Tibial artery (tissue), 4 donors: ENCODE results near the gene PCOLCE2.

Experiments
- DNase-seq, 2 donors: peaks; one replicate each; pipeline ENCODE4 v3.0.0-alpha.2; 2019
- H3K27ac ChIP-seq, 2 donors: fragments of 200-600 bp; sonication (generic) in 1 of 2; 1 replicate in 1 of 2; 2 replicates in 1 of 2; pipeline ENCODE4 v1.5.1; 2018 to 2019; ENCODE audit warnings: mild to moderate bottlenecking in 1 of 2
- H3K27me3 ChIP-seq, 2 donors: fragments of 200-600 bp; sonication (generic) in 1 of 2; one replicate each; pipeline versions ENCODE4 v1.5.1 to v1.6.0; 2016 to 2019
- H3K36me3 ChIP-seq, 3 donors: fragments of 200-600 bp; sonication (generic) in 2 of 3; one replicate each; pipeline ENCODE4 v1.5.1; 2016 to 2019; ENCODE audit warnings: mild to moderate bottlenecking in 2 of 3
- H3K4me1 ChIP-seq, 4 donors: fragments of 200-600 bp; sonication (generic) in 2 of 4; 1 replicate in 3 of 4; 2 replicates in 1 of 4; pipeline ENCODE4 v1.5.1; 2016 to 2019
- H3K4me3 ChIP-seq, 2 donors: fragments of 200-600 bp; sonication (generic) in 1 of 2; 1 replicate in 1 of 2; 2 replicates in 1 of 2; pipeline ENCODE4 v1.5.1; 2018 to 2019; ENCODE audit warnings: mild to moderate bottlenecking in 2 of 2
- H3K9me3 ChIP-seq, 3 donors: fragments of 200-600 bp; sonication (generic) in 1 of 3; one replicate each; pipeline ENCODE4 v1.5.1; 2016 to 2019
- CTCF ChIP-seq, 2 experiments: fragments of 200-600 bp in 1 of 2; fragments of 450-650 bp in 1 of 2; IDR thresholded peaks; one replicate each; pipeline ENCODE4 v1.5.1; 2017 to 2019; ENCODE audit warnings: antibody characterized with exemption in 2 of 2, mild to moderate bottlenecking in 1 of 2, moderate library complexity in 1 of 2
- intact Hi-C: fragments of 100-400 bp; cut with DNase I; formaldehyde crosslinking; loops from one replicate; pipeline ENCODE4 v1.15.0; 2023; ENCODE audit warnings: low total_unique reads

Gene PCOLCE2

DNA sequence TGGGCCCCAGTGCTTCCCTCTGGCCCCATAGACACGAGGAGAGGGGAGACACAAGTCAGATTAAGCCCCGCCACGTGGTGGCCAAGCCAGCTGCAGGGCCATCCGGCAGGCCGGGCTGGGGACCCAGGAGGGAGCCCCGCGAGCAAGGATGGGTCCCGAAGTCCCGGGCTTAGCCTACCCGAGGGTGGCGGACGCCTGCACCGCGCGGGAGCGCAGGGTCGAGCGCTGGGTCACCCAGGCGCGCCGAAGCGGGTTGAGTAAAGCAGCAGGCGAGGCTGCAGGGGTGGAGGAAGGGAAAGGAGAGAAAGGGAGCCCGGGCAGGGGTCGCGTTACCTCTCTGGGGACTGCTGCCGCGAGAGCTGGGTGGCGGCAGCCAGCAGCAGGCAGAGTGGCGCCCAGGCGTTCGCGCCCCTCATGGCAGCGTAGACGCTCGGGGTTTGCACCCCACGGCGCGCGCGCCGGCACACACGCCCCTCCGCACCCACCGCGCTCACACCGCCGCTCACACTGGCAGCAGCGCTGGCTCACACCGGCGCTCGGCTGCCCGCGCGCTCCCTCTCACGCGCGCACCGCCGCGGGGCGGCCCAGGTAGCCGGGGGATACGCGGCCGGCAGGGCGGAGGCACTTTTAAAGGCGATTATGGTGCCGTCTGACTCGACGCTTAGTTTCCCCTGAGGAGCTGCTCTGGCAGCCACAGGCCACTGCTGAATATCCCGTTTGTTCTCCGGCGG is at the start of gene PCOLCE2:
TSS of gene PCOLCE2 (minus strand) at position 603 of the 731 bp plus-strand sequence. CDS start at position 416, 187 bp downstream.
- Histone ChIP-seq H3K4me1 (peaks cover 0 to 15% (median 7%) of the 10 kb centered on the region in 4 donors), H3K27ac (peak within 1 kb of the TSS; percentile 57 to 58)
- no peak for TF ChIP-seq CTCF (IDR thresholded peaks at IDR 0.05)

GRCh38 chr3:142935963-142936362 is 47.1 kb upstream of the PCOLCE2 start:
- H3K36me3 ChIP-seq: no peaks in the 10 kb centered on the region
- no peaks in the 10 kb centered on the region for H3K9me3 ChIP-seq
- intact Hi-C loops: no loop called here
- no peaks in the 10 kb centered on the region for H3K27me3 ChIP-seq
- no peak overlapping the region for H3K4me3 ChIP-seq
- DNase-seq: no peak
- no peak overlapping the region for H3K27ac ChIP-seq
- TF ChIP-seq CTCF (IDR thresholded peaks at IDR 0.05): no peak
- H3K4me1 ChIP-seq: no peaks in the 10 kb centered on the region

More for the DNA sequence above, at the start of gene PCOLCE2:
- Histone ChIP-seq H3K9me3 (no peaks in the 10 kb centered on the region), H3K27me3 (no peaks in the 10 kb centered on the region), H3K4me3 (peak within 1 kb of the TSS; percentile 59 to 75), H3K36me3 (no peaks in the 10 kb centered on the region)
- intact Hi-C loops: no loop called here
- peak; percentile 49 to 70 for DNase-seq

DNA sequence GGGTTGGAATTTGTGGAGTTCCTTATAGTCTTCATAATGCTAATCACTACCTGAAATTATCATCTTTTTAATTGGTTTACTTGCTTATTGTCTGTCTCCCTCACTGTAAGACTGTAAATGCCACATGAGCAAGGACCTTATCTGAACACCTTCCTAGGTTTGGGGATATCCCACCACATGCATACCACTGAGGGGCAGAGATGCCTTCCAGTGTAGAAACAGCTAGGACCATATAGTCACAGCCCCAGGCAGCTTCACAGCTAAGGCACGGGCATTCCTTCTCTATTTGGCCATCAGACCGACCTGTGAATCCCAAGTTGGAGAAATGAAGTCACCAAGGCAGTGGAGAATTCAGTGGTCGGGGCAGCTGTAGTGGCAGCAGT is 46.0 kb upstream of the PCOLCE2 start:
- no peak for DNase-seq
- TF ChIP-seq CTCF (IDR thresholded peaks at IDR 0.05): no peak
- no peaks in the 10 kb centered on the region for H3K9me3 ChIP-seq
- H3K4me3 ChIP-seq: no peak overlapping the region
- intact Hi-C loops: no loop called here
- H3K4me1 ChIP-seq: no peaks in the 10 kb centered on the region
- no peak overlapping the region for H3K27ac ChIP-seq
- no peaks in the 10 kb centered on the region for H3K27me3 ChIP-seq
- H3K36me3 ChIP-seq: no peaks in the 10 kb centered on the region

GRCh38 chr3:142934128-142934886 is 45.4 kb upstream of the PCOLCE2 start:
- no peaks in the 10 kb centered on the region for H3K4me1 ChIP-seq
- intact Hi-C loops: no loop called here

DNA sequence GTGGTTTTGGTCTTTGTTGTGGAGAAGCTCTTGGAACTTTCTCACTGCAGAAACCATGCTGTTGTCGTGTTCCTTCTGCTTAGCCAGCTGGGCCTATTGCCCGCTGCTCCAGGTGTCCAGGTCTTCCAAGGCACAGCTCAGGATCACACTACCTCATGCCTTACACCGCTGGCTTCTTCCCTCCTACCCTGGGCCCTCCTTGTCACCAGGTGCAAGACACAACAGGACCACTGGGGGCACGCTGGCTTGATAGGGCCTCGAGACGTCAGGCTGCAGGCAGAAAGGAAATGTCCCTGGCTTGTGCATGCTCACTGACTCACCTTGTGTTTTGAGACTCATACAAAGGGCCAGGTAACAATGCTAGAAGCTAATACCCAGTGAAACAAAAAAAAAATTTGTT is 42.3 kb upstream of the PCOLCE2 start:
- Histone ChIP-seq H3K4me3 (no peak overlapping the region), H3K4me1 (no peaks in the 10 kb centered on the region), H3K9me3 (no peaks in the 10 kb centered on the region), H3K27ac (no peak overlapping the region), H3K36me3 (no peaks in the 10 kb centered on the region), H3K27me3 (no peaks in the 10 kb centered on the region)
- DNase-seq: no peak
- intact Hi-C loops: no loop called here
- no peak for TF ChIP-seq CTCF (IDR thresholded peaks at IDR 0.05)

More at GRCh38 chr3:142934128-142934886, 45.4 kb upstream of the PCOLCE2 start:
- Histone ChIP-seq H3K36me3 (no peaks in the 10 kb centered on the region), H3K9me3 (no peaks in the 10 kb centered on the region), H3K4me3 (no peak overlapping the region), H3K27me3 (no peaks in the 10 kb centered on the region), H3K27ac (no peak overlapping the region)
- no peak for DNase-seq
- TF ChIP-seq CTCF (IDR thresholded peaks at IDR 0.05): no peak
